ENCODE results near the gene ASH1L. TPM values are rescaled to one million over a fixed set of nuclear protein-coding genes. Genes with fewer than 3 reads are reported as not detected.
"Not testable (repeated sequence)": the region's sequence is repeated elsewhere in the genome, so short reads cannot be mapped to it uniquely, and the experiment has no call there.

The ASH1L gene
- total RNA-seq, 4 donors from 2014 or later = 43.7 to 57.1 (median 52.0) TPM

- peaks cover 0 to 8% of the 10 kb centered on the region in 2 donors for H3K36me3 ChIP-seq
- intact Hi-C loops (cut with DNase I; ENCODE audit: low total_unique reads) (no loop called here), in situ Hi-C loops (cut with MboI; ENCODE audit: low sequenced_read_pairs in 4 of 4) (no loop called here)
- ATAC-seq (no peak), DNase-seq (no peak)
- H3K27ac ChIP-seq = no peak overlapping the region
- H3K4me3 ChIP-seq = no peak overlapping the region
- no peak for TF ChIP-seq POLR2A (IDR thresholded peaks at IDR 0.05)
- no peak for TF ChIP-seq CTCF (IDR thresholded peaks at IDR 0.05 in 4 of 5, conservative IDR thresholded peaks at IDR 0.05 in 1 of 5)
- H3K9me3 ChIP-seq = no peaks in the 10 kb centered on the region
- peaks cover 9 to 23% of the 10 kb centered on the region in 2 donors for H3K4me1 ChIP-seq
- H3K27me3 ChIP-seq = no peaks in the 10 kb centered on the region
Observed at GRCh38 chr1:155514582-155515187, 47.9 kb downstream of the ASH1L start.

GRCh38 chr1:155513300-155513916 is 49.2 kb downstream of the ASH1L start:
- Histone ChIP-seq H3K4me1 (peaks cover 21 to 26% of the 10 kb centered on the region in 2 donors), H3K36me3 (no peaks in the 10 kb centered on the region), H3K27ac (peak overlapping the region in 1 of 4 donors; percentile 3), H3K9me3 (no peaks in the 10 kb centered on the region), H3K27me3 (no peaks in the 10 kb centered on the region), H3K4me3 (no peak overlapping the region)
- in situ Hi-C loops (cut with MboI; ENCODE audit: low sequenced_read_pairs in 4 of 4) = no loop called here
- ATAC-seq (no peak), DNase-seq (no peak)
- intact Hi-C loops (cut with DNase I; ENCODE audit: low total_unique reads) = no loop called here
- TF ChIP-seq CTCF (IDR thresholded peaks at IDR 0.05 in 4 of 5, conservative IDR thresholded peaks at IDR 0.05 in 1 of 5) (peak in 1 of 5 experiments; percentile 3), POLR2A (IDR thresholded peaks at IDR 0.05) (no peak)

GRCh38 chr1:155511385-155511784 is 51.2 kb downstream of the ASH1L start:
- intact Hi-C loops (cut with DNase I; ENCODE audit: low total_unique reads); H3K36me3 ChIP-seq; H3K9me3 ChIP-seq; H3K27ac ChIP-seq; DNase-seq; H3K4me3 ChIP-seq; ATAC-seq; in situ Hi-C loops (cut with MboI; ENCODE audit: low sequenced_read_pairs in 4 of 4); H3K27me3 ChIP-seq: not testable (repeated sequence)
- peaks cover 29 to 34% of the 10 kb centered on the region in 2 donors for H3K4me1 ChIP-seq

- in situ Hi-C loops (cut with MboI; ENCODE audit: low sequenced_read_pairs in 4 of 4) = no loop called here
- Histone ChIP-seq H3K27ac (no peak overlapping the region), H3K9me3 (no peaks in the 10 kb centered on the region), H3K27me3 (no peaks in the 10 kb centered on the region), H3K4me3 (no peak overlapping the region), H3K36me3 (no peaks in the 10 kb centered on the region), H3K4me1 (peaks cover 34 to 41% of the 10 kb centered on the region in 2 donors)
- DNase-seq = no peak
- no peak for ATAC-seq
- no peak for TF ChIP-seq POLR2A (IDR thresholded peaks at IDR 0.05)
- no peak for TF ChIP-seq CTCF (IDR thresholded peaks at IDR 0.05 in 4 of 5, conservative IDR thresholded peaks at IDR 0.05 in 1 of 5)
- intact Hi-C loops (cut with DNase I; ENCODE audit: low total_unique reads) = loop anchor here (2.0 kb wide), 1 partner anchor 14 kb away; no protein-coding TSS in a partner anchor
Observed at GRCh38 chr1:155509064-155509463, 53.5 kb downstream of the ASH1L start.

- H3K27me3 ChIP-seq = no peaks in the 10 kb centered on the region
- intact Hi-C loops (cut with DNase I; ENCODE audit: low total_unique reads) = loop anchor here (2.0 kb wide), 1 partner anchor 13 kb away; no protein-coding TSS in a partner anchor
- TF ChIP-seq CTCF (IDR thresholded peaks at IDR 0.05 in 4 of 5, conservative IDR thresholded peaks at IDR 0.05 in 1 of 5) = no peak
- TF ChIP-seq POLR2A (IDR thresholded peaks at IDR 0.05) = no peak
- in situ Hi-C loops (cut with MboI; ENCODE audit: low sequenced_read_pairs in 4 of 4) = no loop called here
- no peaks in the 10 kb centered on the region for H3K36me3 ChIP-seq
- H3K9me3 ChIP-seq = no peaks in the 10 kb centered on the region
- DNase-seq = no peak
- no peak overlapping the region for H3K4me3 ChIP-seq
- ATAC-seq = no peak
- H3K27ac ChIP-seq = peak overlapping the region in 1 of 4 donors; percentile 11
- peaks cover 24 to 50% of the 10 kb centered on the region in 2 donors for H3K4me1 ChIP-seq
Observed at GRCh38 chr1:155507945-155508344, 54.7 kb downstream of the ASH1L start.

GRCh38 chr1:155505963-155506362 is 56.6 kb downstream of the ASH1L start:
- H3K27me3 ChIP-seq; DNase-seq; H3K9me3 ChIP-seq; in situ Hi-C loops (cut with MboI; ENCODE audit: low sequenced_read_pairs in 4 of 4); H3K4me3 ChIP-seq; H3K27ac ChIP-seq; ATAC-seq; intact Hi-C loops (cut with DNase I; ENCODE audit: low total_unique reads); H3K36me3 ChIP-seq: not testable (repeated sequence)
- peaks cover 27 to 46% of the 10 kb centered on the region in 2 donors for H3K4me1 ChIP-seq
